Measurements from ENCODE around the gene ATL1.

Gene ATL1

DNA sequence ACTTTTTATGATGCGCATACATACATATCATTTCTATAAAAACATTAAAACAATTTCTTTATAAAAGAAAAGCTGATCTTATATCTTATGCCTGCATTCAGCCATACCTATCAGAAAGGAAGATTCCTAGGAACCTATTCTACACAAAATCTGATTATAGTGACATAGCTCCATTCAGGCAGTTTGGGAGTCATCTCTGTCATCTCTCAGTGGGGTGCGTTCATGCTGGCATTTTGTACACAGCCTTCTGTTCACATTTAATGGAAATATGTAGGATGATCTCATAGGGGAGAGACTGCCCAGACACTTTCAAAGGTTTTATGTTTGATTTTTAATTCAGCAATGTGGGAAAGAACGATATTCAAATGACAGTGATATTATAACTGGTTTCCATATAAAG, 52.9 kb downstream of the ATL1 start:
- Histone ChIP-seq H3K27ac (ENCODE audit: extremely low read depth, low read depth, low read length) (no peak overlapping the region), H3K4me3 (ENCODE audit: low read depth, low read length) (no peak overlapping the region), H3K9me3 (ENCODE audit: control insufficient read depth, insufficient read depth, low read depth, low read length) (no peaks in the 10 kb centered on the region), H3K36me3 (ENCODE audit: control insufficient read depth in 2 of 2, insufficient read depth in 1 of 2, low read length in 2 of 2) (peaks cover 0 to 3% of the 10 kb centered on the region in 2 experiments; a peak in 2 of 3 replicates), H3K4me1 (ENCODE audit: control insufficient read depth, insufficient read depth, low read length) (peaks cover 5% of the 10 kb centered on the region)
- POLR2A ChIA-PET, result no interaction called here
- TF ChIP-seq ZBTB8A (tag by site-specific recombination; IDR thresholded peaks at IDR 0.05), result no peak
- TF ChIP-seq ZNF558 (tag by site-specific recombination; IDR thresholded peaks at IDR 0.05), result 0 out of 2 replicates have a peak, but pooled peaks have one; percentile 26
- TF ChIP-seq ZNF335 (tag by site-specific recombination; conservative IDR thresholded peaks at IDR 0.05), result peak; percentile 65
- no peak for TF ChIP-seq ZNF473 (tag by site-specific recombination; IDR thresholded peaks at IDR 0.05)
- CTCF ChIA-PET, result interaction anchor here (0.6 kb wide), 1 partner anchor 148 kb away, joined by 3 read pairs; no protein-coding TSS in a partner anchor

DNA sequence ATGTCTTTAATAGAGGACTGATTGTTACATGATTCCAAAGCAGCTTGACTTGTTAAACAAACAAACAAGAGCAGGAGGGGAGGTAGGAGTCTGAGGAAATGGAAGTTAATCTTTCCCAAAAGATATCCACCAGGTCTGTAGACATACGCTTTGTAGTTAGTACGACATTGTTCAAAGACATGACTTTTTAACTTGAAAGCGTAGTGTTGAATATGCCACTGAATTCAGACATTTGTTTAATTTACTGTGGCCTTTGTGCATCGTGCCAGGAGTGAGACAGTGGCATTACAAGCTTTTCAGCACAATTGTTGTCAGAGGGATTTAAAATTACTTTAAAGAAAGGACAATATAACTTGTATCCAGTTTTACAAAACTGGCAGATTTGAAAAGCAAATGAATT, 55.1 kb downstream of the ATL1 start:
- Histone ChIP-seq H3K4me3 (ENCODE audit: low read depth, low read length) (no peak overlapping the region), H3K9me3 (ENCODE audit: control insufficient read depth, insufficient read depth, low read depth, low read length) (no peaks in the 10 kb centered on the region), H3K27ac (ENCODE audit: extremely low read depth, low read depth, low read length) (no peak overlapping the region), H3K4me1 (ENCODE audit: control insufficient read depth, insufficient read depth, low read length) (peaks cover 6% of the 10 kb centered on the region), H3K36me3 (ENCODE audit: control insufficient read depth in 2 of 2, insufficient read depth in 1 of 2, low read length in 2 of 2) (peaks cover 0 to 3% of the 10 kb centered on the region in 2 experiments; a peak in 2 of 3 replicates)
- ChIA-PET POLR2A (no interaction called here), CTCF (interaction anchor here (2.5 kb wide), 1 partner anchor 159 kb away, joined by 10 read pairs; no protein-coding TSS in a partner anchor)
- no peak for TF ChIP-seq SP3 (tag by site-specific recombination; IDR thresholded peaks at IDR 0.05)
- TF ChIP-seq, protein P1, sequence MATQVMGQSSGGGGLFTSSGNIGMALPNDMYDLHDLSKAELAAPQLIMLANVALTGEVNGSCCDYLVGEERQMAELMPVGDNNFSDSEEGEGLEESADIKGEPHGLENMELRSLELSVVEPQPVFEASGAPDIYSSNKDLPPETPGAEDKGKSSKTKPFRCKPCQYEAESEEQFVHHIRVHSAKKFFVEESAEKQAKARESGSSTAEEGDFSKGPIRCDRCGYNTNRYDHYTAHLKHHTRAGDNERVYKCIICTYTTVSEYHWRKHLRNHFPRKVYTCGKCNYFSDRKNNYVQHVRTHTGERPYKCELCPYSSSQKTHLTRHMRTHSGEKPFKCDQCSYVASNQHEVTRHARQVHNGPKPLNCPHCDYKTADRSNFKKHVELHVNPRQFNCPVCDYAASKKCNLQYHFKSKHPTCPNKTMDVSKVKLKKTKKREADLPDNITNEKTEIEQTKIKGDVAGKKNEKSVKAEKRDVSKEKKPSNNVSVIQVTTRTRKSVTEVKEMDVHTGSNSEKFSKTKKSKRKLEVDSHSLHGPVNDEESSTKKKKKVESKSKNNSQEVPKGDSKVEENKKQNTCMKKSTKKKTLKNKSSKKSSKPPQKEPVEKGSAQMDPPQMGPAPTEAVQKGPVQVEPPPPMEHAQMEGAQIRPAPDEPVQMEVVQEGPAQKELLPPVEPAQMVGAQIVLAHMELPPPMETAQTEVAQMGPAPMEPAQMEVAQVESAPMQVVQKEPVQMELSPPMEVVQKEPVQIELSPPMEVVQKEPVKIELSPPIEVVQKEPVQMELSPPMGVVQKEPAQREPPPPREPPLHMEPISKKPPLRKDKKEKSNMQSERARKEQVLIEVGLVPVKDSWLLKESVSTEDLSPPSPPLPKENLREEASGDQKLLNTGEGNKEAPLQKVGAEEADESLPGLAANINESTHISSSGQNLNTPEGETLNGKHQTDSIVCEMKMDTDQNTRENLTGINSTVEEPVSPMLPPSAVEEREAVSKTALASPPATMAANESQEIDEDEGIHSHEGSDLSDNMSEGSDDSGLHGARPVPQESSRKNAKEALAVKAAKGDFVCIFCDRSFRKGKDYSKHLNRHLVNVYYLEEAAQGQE (tag by site-specific recombination; IDR thresholded peaks at IDR 0.05), result no peak
- no peak for TF ChIP-seq HOXD13 (CRISPR knock-in tag; IDR thresholded peaks at IDR 0.05; ENCODE audit: borderline replicate concordance)
- no peak for TF ChIP-seq GLIS2 (tag by site-specific recombination; IDR thresholded peaks at IDR 0.05)
- no peak for TF ChIP-seq OSR2 (tag by site-specific recombination; IDR thresholded peaks at IDR 0.05)
- no peak for TF ChIP-seq ZNF274 (IDR thresholded peaks at IDR 0.05; ENCODE audit: low read length)
- TF ChIP-seq ZNF274 (tag by site-specific recombination; IDR thresholded peaks at IDR 0.05; ENCODE audit: borderline replicate concordance), result no peak

DNA sequence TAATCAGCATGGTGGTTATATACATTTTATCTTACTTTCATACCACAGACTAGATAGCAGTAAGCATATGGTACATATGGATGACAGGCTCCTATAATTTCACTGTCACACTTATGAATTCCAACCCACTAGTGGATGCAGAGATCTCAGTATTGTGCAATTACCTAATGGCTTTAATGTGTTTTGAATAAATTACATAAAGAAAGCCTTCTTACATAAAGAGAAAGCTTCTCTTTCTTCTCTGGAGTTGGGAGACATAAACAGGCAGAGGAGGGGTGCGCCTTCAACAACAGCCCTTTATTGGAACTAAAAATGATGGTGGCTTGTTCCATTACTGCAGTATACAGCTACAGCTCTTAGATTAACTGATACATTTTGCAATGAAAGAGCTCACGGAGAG, 55.6 kb downstream of the ATL1 start:
- CTCF ChIA-PET, result interaction anchor here (0.6 to 2.5 kb wide), 3 partner anchors 15 to 158 kb away, joined by 3 to 12 read pairs (median 10); no protein-coding TSS in a partner anchor
- Histone ChIP-seq H3K9me3 (ENCODE audit: control insufficient read depth, insufficient read depth, low read depth, low read length) (no peaks in the 10 kb centered on the region), H3K27ac (ENCODE audit: extremely low read depth, low read depth, low read length) (no peak overlapping the region)

More for the DNA sequence above, 55.6 kb downstream of the ATL1 start:
- TF ChIP-seq SCRT2 (tag by site-specific recombination; IDR thresholded peaks at IDR 0.05) (no peak), ZNF548 (tag by site-specific recombination; IDR thresholded peaks at IDR 0.05) (no peak), RBAK (tag by site-specific recombination; IDR thresholded peaks at IDR 0.05) (no peak)
- TF ChIP-seq, protein P2, sequence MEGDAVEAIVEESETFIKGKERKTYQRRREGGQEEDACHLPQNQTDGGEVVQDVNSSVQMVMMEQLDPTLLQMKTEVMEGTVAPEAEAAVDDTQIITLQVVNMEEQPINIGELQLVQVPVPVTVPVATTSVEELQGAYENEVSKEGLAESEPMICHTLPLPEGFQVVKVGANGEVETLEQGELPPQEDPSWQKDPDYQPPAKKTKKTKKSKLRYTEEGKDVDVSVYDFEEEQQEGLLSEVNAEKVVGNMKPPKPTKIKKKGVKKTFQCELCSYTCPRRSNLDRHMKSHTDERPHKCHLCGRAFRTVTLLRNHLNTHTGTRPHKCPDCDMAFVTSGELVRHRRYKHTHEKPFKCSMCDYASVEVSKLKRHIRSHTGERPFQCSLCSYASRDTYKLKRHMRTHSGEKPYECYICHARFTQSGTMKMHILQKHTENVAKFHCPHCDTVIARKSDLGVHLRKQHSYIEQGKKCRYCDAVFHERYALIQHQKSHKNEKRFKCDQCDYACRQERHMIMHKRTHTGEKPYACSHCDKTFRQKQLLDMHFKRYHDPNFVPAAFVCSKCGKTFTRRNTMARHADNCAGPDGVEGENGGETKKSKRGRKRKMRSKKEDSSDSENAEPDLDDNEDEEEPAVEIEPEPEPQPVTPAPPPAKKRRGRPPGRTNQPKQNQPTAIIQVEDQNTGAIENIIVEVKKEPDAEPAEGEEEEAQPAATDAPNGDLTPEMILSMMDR (tag by site-specific recombination; IDR thresholded peaks at IDR 0.05), result no peak
- TF ChIP-seq, protein P3, sequence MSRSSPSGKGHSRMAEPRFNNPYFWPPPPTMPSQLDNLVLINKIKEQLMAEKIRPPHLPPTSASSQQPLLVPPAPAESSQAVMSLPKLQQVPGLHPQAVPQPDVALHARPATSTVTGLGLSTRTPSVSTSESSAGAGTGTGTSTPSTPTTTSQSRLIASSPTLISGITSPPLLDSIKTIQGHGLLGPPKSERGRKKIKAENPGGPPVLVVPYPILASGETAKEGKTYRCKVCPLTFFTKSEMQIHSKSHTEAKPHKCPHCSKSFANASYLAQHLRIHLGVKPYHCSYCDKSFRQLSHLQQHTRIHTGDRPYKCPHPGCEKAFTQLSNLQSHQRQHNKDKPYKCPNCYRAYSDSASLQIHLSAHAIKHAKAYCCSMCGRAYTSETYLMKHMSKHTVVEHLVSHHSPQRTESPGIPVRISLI (tag by site-specific recombination; IDR thresholded peaks at IDR 0.05), result no peak
- POLR2A ChIA-PET, result no interaction called here
- Histone ChIP-seq H3K4me1 (ENCODE audit: control insufficient read depth, insufficient read depth, low read length) (peaks cover 11% of the 10 kb centered on the region), H3K36me3 (ENCODE audit: control insufficient read depth in 2 of 2, insufficient read depth in 1 of 2, low read length in 2 of 2) (peaks cover 0 to 3% of the 10 kb centered on the region in 2 experiments; a peak in 2 of 3 replicates), H3K4me3 (ENCODE audit: low read depth, low read length) (no peak overlapping the region)

Measured in HEK293 (cell line).